HG03196 (cell line): ENCODE results near the gene RAB19.

Source experiments
- ATAC-seq: cut with Tn5 transposase; IDR thresholded peaks from one replicate; pipeline ENCODE4 v1.9.1; 2021; ENCODE audit not compliant: unreplicated experiment

The RAB19 gene, protein sequence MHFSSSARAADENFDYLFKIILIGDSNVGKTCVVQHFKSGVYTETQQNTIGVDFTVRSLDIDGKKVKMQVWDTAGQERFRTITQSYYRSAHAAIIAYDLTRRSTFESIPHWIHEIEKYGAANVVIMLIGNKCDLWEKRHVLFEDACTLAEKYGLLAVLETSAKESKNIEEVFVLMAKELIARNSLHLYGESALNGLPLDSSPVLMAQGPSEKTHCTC

DNA sequence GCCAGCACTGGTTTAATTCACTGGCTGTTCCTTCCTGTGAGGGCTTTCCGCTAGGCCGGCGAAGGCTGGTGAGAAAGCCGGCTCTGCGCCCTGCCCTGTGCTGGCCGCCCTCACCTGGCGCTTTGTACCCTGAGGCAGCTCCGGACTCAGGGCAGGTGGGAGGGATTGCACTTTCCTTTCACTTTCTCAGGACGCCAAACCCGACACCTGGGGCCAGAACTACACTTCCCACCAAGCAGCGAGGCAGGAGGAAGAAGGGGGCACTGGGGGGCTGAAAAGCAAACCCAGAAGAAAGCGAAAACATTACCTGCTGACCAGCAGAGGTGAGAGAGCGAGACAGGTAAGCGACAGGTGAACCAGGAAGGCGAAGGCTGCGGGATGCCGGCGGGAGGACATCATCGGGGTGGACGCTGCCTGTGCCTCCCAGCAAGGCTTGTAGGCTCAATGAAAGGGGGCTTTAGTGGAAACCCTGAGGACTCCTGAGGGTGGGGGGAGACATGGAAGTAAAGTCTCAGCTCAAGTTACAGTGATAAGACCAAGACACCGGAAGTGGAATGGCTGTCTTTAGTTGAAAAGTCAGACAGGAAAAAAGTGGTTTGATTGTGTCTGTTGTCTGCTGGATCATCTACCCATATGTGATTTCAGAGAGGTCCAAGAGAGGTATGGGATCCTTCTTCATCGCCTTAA lies at the start of gene RAB19:
TSS of gene RAB19 (plus strand) at position 181 of the 687 bp plus-strand sequence. CDS start 3,589 bp downstream, outside the sequence.
- ATAC-seq = no peak

DNA sequence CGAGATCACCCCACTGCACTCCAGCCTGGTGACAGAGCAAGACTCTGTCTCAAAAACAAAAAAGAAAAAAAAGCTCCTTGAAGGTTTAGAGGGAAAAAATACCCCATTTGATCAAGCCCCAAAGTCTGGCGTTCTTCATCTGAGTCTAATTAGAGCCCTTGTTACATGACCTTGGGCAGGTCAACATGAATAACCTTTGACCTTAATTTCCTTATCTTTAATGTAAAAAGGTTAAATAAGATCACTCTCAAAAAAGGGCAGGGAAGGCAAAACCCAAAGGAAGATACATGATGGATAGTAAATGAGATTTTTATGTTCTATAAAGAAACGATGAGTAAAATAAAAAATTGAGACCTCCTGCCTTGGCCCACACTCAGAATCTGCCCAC lies 45.8 kb upstream of the RAB19 start:
- no peak for ATAC-seq

DNA sequence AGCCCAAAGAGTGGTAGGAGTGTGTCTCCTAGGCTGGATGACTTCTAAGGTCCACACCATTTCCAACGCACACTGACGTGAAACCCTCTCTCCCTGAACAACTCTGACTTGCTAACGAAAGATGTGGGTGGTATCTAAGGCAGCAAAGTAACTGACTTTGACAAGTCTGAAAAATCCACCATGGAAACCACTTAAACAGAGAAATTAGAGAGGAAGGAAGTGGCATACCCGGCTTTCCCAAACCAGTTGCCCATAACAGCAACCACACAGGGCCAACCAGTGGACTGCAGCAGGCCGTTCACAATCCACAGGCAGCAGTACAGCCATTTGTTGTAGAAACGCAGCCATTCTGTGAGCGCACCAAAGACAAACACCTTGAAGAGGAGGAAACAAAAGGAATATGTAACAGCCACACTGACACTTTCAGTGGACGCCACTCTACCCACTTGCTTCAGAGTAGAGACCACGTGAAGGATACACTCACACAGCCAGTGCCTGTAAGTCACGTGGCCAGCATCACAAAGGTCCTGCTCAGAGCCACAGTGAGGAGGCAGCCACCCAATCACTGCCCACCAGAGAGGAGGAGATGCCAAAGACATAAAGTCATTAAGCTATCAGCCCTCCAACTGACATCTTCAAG lies 45.3 kb upstream of the RAB19 start:
- ATAC-seq = no peak

DNA sequence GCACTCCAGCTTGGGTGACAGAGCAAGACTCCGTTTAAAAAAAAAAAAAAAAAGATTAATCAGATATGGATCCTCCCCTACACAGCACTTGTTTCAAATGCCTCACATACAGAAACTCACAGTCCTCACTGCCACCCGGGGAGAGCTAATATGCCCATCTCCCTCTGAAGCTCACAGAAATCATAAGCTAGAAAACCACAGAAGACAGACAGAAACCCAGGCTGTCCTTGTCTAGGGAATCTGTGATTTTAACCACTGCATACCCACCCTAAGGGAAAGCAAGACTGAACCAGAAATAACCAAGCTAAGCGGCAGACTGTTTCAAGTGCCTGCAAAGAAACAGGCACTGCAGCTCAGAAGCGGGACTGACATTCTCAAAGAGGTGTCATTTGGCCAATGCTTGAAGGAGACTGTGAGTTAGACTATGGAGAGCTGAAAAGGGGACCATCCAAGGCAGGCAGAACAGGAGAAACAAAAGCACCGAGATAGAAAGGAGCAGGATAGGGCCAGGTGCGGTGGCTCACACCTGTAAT lies 43.1 kb upstream of the RAB19 start:
- ATAC-seq = no peak

DNA sequence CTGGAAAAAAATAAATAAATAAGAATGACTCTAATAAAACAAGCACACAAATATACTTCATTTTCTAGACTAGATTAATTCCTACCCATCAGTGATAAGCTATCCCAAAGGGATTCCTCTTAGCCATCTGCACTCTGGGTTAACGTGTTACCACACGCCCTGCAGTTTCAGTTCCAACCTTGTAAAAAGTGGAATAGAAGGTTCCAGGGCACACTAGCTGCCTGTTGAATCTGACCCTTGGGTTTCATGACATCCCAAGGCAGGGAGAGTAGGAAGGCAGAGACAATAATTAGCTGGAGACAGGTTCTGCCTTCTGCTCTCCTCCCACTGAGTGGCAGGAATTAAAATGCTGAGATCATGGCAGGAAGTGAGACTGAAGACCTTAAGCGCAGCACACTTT lies 39.0 kb upstream of the RAB19 start:
- no peak for ATAC-seq

DNA sequence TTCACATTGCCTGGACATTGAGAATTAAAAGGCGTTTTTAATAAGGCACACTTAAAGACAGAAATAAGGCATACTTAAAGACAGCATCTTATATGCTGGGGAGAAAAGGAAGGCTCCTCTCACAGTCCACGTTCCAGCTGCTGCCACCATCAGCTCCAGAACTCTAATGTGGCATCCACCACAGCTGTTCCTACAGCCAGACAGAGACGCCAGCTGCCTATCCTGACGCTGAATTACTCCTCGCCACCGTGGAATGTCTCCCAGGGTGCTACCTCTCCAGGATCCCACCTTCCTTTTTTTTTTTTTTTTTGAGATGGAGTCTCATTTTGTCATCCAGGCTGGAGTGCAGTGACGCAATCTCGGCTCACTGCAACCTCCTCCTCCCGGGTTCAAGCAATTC lies 36.3 kb upstream of the RAB19 start:
- no peak for ATAC-seq

DNA sequence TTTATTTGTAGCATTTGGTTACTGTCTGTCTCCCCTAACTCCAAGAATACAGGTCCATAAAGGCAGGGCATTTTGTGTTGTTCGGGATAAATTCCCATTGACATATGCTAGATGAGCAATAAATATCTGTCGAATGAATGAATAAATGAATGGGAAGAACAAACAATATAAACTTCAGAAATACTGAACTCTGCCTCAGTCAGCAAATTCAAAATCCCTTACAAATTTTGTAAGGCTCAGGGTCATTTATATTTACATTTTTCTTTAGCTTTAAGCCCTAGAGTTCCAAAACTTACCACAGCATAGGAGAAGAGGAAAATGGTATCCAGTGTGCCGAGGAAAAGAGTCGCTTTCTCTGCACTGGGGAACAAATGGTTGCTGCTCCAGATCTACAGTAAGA lies 34.6 kb upstream of the RAB19 start:
- ATAC-seq = no peak

DNA sequence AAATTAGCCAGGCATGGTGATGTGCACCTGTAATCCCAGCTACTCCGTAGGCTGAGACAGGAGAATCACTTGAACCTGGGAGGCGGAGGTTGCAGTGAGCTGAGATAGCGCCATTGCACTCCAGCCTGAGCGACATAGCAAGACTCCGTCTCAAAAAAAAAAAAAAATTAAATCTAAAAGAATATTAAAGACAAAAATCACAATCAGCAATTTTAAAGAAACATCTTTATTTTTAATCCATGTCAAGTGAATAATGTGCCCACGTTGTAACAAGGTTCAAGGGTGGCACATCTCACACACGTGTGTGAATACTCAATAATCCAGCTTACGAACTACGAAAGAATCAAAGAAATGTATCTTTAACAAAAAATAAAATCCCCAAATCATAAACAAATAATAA lies 28.5 kb upstream of the RAB19 start:
- ATAC-seq = no peak

DNA sequence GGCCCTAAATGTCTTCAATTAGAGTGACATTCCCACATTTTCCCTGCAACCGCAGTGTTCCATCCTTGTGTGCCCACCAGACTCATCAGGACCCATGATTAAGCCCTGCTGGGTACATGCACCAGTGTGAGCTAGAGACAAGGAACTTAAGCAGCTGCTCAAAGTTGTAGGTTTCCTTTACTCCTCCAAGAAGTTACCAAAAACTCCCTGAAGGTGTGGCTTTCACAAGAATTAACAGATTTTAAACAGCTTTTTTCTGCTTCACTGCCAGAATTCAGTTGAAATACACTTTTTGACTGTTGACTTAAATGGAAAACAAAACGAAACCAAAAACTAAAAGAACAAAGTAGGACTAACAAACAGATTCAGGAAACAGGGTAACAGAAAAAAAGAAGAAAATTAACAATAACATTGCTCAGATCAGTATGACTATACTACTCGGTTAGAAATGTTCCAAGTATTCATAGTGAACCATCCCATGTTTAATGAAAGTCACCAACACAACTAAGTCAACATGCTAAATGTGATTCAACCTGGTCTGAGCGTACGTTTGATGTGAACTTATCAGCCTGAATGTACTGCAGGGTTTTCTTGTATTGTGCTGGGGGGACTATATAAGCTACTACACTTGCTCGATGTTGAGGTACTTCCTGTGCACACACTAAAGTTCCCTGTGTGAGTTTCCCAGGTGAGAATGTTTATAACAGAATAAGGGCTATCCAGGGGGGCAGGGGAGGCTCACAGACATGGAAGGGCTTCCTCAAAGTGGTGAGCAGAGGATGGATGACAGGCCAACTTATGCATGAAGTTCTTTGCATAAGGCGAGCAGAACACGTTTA lies 27.7 kb upstream of the RAB19 start:
- ATAC-seq = no peak

DNA sequence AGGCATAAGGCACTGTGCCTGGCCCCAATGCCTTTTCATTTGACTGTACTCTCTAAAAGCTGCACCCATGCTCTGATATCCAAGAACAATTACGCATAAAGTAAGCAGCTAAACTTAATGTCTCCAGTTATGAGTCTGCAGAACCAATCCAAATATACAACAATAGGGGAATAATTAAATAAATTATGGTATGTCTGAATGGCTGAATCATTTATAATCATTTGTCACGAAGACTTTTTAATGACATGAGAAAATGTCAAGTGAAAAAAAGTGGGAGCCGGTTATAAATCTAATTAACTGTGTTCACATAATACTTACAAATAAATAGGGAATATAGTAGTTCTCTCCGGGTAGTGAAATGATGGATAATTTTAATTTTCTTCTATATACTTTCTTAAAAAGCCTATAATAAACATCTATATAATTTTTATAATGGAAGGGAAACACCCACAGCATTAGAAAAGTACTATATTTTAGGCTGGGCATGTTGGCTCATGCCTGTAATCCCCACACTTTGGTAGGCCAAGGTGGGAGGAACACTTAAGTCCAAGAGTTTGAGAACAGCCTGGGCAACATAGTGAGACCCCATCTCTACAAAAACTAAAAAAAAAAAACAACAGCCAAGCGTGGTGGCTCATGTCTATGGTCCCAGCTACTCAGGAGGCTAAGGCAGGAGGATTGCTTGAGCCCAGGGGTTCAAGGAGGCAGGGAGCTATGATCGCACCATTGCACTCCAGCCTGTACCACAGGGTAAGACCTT lies 19.7 kb upstream of the RAB19 start:
- no peak for ATAC-seq

DNA sequence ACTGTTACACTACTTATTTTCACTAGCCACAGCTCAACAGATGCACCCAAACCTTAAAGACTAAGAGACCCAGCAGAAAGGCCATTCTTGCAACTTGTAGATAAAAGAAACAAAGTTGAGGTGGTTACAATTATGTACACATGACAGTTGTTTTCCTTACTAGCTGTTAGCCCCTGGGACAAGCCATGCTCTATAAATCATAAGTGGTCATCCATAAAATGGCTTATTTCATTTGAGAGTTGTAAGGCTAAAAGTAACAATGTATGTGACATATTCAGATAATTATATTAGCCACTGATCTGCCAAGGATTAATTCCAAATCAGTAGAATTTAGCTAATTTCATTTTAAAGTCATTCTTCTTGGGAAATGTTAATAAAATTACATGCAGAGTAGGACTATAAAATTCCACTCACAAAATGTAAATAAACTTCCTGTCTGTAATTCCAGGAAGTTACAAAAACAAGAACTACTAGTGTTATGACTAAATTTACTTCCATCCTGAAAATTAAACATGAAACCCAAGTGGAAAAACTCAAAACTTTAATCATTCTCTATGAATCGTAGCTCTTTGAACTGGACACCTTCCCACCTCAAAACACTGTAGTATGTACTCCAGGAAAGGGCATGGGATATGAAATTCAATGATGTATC lies 18.8 kb upstream of the RAB19 start:
- ATAC-seq = no peak

DNA sequence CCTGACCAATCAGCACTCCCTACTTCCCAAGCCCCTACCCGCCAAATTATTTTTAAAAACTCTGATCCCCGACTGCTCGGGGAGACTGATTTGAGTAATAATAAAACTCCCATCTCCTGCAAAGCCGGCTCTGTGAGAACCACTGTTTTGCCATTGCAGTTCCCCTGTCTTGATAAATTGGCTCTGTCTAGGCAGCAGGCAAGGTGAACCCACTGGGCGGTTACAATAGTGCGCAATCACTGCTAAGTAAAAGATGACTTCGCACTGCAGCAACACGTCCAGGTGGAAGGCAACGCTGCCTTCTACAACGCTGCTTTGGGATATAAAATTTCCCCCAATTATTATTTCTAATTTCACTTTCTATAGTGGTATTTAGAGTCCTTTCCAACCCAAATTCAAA lies 14.4 kb upstream of the RAB19 start:
- ATAC-seq = no peak

DNA sequence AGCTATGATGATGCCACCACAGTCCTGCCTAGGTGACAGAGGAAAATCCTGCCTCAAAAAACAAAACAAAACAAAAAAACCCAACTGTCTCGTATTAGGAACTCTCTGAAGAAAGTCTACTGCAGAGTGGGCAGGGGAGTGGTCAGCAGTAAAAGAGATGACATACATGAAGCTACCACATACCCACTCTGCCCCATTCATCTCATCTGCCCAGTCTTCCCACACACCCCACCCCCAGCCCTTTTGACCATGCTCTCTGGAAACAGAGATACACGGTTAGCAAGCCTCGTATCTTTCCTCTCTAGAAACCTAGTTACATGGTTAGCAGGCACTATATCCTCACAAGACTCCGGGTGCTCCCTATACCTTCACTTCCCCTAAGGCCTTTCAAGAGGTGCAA lies 13.8 kb upstream of the RAB19 start:
- peak; percentile 17 for ATAC-seq

DNA sequence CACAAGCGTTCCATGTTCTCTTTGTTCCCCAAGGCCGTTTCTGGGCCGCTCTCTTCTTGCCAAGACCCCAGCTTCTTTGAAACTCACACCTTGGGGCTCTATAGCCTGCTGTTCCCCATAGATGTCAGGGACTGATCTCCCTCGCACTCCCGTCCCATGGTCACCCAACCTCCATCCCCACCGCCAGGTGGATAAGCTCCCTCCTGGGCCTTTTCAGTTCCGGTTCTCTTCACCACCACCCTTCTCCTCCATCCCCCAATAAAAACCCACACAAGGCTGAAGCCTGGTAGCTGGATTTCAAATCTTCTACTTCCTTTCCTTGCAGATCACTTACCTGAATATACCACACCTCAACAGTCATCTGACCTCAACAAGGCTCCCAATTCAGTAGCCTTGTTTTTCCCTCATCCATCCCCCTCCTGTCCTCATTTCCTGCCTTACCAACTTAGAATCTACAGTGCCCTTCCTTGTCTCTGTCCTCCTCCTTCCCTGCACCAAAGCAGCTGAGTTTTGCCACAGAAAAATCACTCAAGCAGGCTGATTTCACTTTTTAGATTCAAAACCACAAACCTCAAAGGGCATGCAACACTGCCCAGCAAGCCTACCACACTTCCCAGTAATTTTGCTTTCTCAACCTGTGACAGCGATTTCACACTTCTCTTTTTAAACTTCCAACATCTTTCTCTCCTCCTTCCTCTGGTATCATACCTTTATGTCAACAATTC lies 13.2 kb upstream of the RAB19 start:
- peak; percentile 74 for ATAC-seq

DNA sequence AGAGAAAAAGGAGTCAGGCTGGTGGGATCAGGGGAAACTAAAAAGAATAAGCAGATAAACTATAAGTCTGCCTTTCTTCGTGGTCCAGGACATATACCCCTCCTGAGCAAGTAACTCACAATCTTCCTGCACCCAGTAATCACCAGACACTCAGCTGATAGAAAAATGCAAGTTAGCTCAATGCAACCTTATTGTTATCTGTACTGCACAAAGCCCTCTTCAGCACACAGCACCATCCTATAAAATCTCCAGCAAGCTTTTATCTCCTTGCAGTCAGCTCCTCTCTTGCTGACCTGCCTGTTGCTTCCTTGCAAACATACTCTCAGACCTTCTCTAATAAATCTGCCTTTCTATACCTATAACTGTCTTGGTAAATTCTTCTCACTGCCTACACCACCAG lies 12.2 kb upstream of the RAB19 start:
- ATAC-seq = no peak

DNA sequence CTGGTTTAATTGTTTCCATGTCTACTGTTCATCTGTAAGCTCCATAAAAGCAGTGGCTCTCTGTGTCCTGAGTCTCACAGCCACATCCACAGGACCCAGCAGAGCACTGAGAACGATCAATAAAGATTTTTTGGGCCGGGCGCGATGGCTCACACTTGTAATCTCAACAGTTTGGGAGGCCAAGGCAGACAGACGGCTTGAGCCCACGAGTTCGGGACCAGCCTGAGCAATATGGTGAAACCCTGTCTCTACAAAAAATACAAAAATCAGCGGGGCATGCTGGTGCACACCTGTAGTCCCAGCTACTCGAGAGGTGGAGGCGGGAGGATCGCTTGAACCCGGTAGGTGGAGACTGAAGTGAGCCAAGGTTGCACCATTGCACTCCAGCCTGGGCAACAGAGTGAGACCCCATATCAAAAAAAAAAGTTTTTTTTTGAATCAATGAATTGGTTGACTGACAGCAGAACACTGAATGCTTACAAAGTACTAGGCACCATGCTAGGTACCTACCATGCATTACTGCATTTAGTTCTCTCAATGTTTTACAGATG lies 10.0 kb upstream of the RAB19 start:
- ATAC-seq = no peak

DNA sequence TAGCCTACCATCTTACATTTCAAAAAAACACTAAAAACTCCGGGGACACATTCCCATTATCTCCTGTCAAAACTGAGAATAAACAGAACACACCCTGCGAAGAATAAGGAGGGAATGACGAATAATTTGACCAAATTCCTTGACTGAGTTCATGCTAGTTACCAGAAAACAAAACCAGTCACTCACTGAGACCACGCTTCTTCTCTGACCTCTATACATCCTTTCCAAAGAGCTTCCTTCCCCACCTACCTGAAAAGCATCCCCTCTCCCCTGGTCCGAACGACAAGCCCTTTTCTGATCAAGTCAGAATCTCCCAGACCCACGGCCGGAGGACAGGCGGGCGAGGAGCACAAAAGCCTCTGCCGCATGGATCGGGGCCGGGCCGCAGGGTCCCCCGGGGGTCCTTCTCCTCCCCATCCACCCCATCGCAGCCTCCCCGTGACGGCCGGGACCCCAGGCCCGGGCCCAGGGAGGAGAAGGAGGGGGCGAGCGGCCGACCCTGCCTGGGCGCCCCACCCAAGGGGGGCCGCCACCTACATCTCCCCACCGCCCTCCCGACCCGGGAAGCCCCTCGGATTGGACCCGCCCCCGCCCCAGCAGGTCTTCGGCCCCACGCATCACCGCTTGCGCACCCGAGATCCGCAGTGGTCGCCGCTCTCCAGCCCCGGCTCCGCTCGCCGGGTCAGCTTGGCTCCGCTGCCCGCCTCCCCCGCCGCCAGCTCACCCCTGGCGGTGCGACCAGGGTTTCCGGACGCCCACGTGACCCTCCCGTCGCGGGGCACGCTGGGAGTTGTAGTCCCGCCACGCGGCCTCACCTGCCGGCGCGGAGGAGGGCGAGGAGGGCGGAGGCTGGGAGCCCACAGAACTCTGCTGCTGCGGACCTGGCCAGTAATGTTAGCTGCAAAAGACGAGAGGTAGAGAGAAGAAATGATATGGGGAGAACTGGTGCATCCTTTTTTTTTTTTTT lies 5.8 kb upstream of the RAB19 start, which contains the start of gene SLC37A3:
TSS of gene SLC37A3 (minus strand) at position 747 of the 967 bp plus-strand sequence. CDS start 16,004 bp downstream, outside the sequence.
- peak; percentile 99 for ATAC-seq

DNA sequence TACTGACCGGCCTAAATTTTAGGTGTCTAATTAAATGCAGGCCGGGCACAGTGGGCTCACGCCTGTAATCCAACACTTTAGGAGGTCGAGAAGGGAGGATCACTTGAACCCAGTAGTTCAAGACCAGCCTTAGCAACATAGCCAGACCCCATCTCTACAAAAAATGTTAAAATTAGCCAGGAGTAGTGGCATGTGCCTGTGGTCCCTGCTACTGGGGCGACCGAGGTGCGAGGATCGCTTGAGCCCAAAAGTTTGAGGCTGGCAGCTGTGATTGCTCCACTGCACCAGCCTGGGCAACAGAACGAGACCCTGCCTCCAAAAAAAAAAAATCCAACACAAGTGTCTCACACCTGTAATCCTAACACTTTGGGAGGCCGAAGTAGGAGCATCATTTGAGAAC lies 5.0 kb upstream of the RAB19 start:
- no peak for ATAC-seq
